Measurements from ENCODE around the gene CD48.
A peak's percentile ranks its signal among the peaks of the same experiment; 100 is the strongest.
"Not testable (repeated sequence)": the region's sequence is repeated elsewhere in the genome, so short reads cannot be mapped to it uniquely, and the experiment has no call there.

CD48 gene

DNA sequence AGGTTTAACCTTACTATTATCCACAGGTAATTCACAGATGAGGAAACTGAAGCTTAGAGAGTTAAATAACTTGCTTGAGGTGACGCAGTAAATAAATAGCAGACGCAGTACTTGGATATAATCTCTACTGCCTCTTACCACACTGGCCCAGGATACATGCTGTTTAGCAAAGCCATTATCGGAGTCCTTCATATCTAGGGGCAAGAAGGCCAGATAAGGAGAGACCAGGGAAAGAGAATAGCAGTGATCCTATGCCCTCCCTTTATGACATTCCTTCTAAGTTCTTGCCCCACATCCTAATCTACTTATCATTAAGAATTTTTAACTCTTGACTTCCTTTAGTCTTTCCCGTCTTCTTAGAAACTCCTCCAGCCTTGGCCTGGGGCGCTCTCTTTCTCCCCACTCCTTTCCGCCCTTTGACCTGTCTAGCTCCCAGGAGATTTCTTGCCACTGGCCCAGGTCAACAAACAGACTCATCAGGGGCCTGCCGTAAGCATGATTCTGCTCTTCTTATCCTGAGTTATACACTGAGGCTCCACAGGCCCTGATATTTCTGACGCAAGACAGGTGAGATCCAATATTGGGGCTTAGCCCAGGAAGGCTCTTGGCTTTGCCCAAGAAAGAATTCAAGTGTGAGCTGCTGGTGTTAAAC lies 53.3 kb downstream of the CD48 start:
- no peak for FAIRE-seq
- DNase-seq (ENCODE audit: insufficient read length, low spot score), result no peak

- DNase-seq (ENCODE audit: insufficient read length, low spot score) (no peak), FAIRE-seq (no peak)
These were observed 54.3 kb downstream of the CD48 start for GRCh38 chr1:160657250-160657781.

DNA sequence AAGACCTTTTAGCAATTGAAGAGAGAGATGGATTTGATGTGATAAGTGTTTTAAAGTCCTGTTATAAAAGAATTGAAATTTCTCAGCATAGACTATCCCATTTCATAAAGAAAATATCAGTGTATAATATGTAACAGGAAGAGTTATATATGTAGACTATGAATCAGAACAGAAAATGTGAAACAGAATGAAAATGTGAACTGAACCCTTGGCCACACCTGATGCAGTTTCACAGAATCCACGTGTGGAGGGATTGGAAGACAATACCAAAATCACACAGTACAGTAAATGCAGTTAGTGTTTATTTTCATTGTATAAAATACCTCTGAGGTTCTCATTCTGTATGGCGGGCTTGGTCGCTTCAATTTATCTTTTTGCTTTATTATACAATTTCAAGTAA lies 54.9 kb downstream of the CD48 start:
- DNase-seq (ENCODE audit: insufficient read length, low spot score), result no peak
- peak; percentile 96 for FAIRE-seq

DNA sequence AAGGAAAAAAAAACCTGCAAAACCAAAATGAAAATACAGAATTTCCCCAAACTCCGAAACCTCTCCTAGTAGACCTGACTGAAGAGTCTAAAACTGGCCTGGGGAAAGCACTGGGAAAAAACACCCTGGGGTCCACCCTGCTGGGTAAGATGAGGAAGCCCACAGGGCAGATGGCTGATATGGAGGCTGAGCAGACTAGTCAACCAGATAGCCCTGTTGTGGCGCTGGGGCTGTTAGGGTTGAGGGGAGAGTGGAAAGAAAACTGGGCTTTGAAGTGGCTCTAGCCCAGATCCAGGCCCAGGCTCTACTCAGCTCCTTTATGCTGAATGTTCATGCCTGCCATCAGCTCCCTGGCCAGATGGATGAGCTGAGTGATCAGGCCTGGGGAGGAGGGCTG lies 58.0 kb downstream of the CD48 start:
- DNase-seq (ENCODE audit: insufficient read length, low spot score), result no peak
- FAIRE-seq, result peak; percentile 90

- no peak for DNase-seq (ENCODE audit: insufficient read length, low spot score)
- FAIRE-seq, result no peak
These were observed 58.5 kb downstream of the CD48 start for GRCh38 chr1:160652924-160653619.

- peak; percentile 95 for FAIRE-seq
These were observed 59.5 kb downstream of the CD48 start for GRCh38 chr1:160652065-160652641.

GRCh38 chr1:160651433-160652064 lies 60.1 kb downstream of the CD48 start:
- FAIRE-seq, result no peak
- DNase-seq (ENCODE audit: insufficient read length, low spot score), result no peak

More at GRCh38 chr1:160652065-160652641, 59.5 kb downstream of the CD48 start:
- DNase-seq (ENCODE audit: insufficient read length, low spot score), result not testable (repeated sequence)

DNA sequence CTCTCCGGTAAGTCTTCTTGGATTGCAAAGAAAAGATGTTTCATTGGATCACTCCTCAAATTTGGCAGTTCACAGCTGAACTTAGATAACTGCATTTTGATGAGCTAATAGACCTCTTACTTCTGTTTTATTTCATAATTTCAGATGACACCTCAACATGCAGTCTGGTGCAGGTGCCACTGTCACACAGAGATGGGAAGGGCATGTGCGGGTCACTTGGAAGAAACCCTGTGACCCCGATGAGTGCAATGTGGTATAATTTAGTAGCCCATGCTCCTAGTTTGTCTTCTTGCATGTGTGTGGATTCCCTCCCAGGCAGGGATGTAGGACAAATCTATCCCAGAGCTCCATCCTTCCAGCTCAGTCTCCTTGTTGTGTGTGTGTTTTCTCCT lies 64.3 kb downstream of the CD48 start:
- DNase-seq (ENCODE audit: insufficient read length, low spot score) (no peak), FAIRE-seq (no peak)

DNA sequence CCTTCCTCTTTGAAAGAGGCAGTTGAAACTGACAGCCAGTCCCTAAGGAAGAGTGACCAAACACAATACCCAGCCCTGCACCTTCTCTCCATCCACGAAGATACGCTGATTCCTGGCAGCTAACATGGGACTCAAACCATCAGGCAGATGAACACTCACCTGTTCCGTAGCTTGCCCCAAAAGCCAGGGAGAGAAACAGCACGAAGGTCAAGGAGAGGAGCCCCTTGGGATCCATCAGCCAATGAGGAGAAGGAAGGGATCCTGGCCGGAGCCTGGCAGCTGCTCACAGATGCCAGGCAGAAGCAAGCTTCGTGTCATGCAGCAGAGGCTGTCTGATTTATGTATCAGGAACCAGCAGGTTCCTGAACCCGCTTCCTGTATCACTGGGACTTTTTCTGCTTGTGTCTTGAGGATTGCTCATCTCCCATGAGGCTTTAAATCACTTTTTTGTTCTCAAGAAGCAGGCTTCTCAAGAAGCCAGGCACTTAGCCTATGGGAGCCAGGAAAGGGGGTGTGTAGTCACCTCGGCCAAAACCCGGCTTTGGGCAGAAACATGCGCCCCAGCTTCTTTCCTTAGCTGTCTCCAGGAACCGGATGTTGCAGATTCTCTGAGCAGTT lies 64.8 kb downstream of the CD48 start, which contains the start of gene SLAMF1:
SLAMF1 (minus strand) TSS at position 334 of the 618 bp plus-strand sequence; CDS start at position 235, 99 bp downstream.
- FAIRE-seq (peak; percentile 99), DNase-seq (ENCODE audit: insufficient read length, low spot score) (no peak)

DNA sequence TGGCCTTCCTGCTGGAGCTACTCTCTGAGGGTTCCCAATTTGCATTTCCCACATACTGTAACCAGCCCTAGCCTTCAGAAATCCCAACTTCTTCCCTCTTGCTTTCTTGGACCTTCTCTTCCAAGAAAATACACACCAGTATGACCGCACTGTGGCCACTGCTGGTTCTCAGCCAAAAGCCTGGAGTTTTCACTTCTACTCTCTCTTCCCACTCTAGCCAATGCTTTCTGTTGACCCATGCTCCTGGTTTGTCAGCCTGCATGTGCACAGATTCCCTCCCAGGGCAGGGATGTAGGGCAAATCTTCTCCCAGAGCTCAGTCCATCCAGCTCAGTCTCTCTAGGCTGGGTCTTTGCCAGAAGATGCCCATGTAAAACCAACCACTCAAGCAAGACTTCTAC lies 65.4 kb downstream of the CD48 start:
- no peak for FAIRE-seq
- DNase-seq (ENCODE audit: insufficient read length, low spot score), result no peak

GRCh38 chr1:160645386-160646130 lies 66.1 kb downstream of the CD48 start:
- DNase-seq (ENCODE audit: insufficient read length, low spot score) (no peak), FAIRE-seq (no peak)

- DNase-seq (ENCODE audit: insufficient read length, low spot score) (no peak), FAIRE-seq (no peak)
These were observed 67.2 kb downstream of the CD48 start for GRCh38 chr1:160644399-160644798.

DNA sequence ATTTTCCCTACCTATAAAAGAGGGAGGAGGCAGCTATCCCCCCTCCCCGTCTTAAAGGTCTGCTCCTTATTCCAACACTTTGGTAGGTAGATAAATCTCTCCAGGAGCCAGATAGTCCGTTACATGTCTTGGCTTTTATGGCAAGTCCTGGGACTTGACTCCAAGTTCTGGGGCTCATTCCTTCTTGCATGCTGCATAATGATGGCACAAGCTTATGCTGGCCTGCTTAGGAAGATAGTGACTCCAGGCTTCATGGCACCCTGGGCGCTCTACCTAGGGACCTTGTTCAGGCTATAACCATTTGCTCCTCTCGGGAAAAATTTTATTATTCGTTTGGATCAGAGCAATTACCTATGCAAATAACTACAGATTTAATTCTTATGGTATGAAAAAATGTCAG lies 68.5 kb downstream of the CD48 start:
- no peak for FAIRE-seq
- no peak for DNase-seq (ENCODE audit: insufficient read length, low spot score)

- FAIRE-seq (no peak), DNase-seq (ENCODE audit: insufficient read length, low spot score) (no peak)
These were observed 69.4 kb downstream of the CD48 start for GRCh38 chr1:160642281-160642644.

GRCh38 chr1:160641323-160642280 lies 70.0 kb downstream of the CD48 start:
- peak; percentile 95 for FAIRE-seq

DNA sequence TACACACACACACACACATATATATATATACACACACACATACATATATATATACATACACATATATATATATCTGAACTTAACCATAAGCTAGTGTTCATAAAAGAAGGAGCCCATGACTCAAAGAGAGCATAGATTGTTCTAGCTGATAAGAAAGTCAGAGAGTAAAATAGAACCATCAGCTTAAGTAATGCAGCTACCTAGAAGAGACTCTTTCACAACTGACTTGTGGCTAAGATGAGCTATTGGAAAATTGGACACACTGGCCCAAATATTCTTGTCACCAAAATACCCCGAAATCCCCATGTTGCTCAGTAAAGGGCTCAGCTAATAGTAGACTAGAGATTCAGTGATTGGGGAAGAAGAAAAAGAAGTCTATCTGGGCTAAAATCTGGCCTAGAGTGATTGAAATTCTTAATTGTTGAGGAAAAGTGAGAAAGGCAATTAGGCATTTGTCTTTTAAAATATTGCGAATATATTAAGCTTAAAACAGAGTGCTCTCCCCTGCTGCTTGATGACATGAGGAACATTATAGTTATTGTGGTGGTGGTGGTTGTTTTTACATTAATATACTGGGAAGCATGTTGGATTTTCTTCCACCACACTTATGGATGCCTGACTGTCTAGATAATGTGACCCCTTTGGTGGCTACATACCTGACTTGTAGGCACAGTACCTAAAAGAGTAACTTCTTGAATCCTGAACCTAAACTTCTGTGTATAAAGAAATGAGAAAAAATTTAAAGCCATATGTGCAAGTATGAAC lies 71.1 kb downstream of the CD48 start:
- FAIRE-seq, result peak; percentile 92
- no peak for DNase-seq (ENCODE audit: insufficient read length, low spot score)

More at GRCh38 chr1:160641323-160642280, 70.0 kb downstream of the CD48 start:
- no peak for DNase-seq (ENCODE audit: insufficient read length, low spot score)

GRCh38 chr1:160639652-160640051 lies 72.0 kb downstream of the CD48 start:
- FAIRE-seq (peak; percentile 91), DNase-seq (ENCODE audit: insufficient read length, low spot score) (no peak)

GRCh38 chr1:160638926-160639325 lies 72.7 kb downstream of the CD48 start:
- FAIRE-seq, result peak; percentile 90
- no peak for DNase-seq (ENCODE audit: insufficient read length, low spot score)
